ENCODE data around the gene HOXB9. TPM values are rescaled to one million over a fixed set of nuclear protein-coding genes. Genes with fewer than 3 reads are reported as not detected.
A peak's percentile ranks its signal among the peaks of the same experiment; 100 is the strongest.

Gene HOXB9
- total RNA-seq, 2 donors from 2014 or later = 0.09 to 0.68 TPM

DNA sequence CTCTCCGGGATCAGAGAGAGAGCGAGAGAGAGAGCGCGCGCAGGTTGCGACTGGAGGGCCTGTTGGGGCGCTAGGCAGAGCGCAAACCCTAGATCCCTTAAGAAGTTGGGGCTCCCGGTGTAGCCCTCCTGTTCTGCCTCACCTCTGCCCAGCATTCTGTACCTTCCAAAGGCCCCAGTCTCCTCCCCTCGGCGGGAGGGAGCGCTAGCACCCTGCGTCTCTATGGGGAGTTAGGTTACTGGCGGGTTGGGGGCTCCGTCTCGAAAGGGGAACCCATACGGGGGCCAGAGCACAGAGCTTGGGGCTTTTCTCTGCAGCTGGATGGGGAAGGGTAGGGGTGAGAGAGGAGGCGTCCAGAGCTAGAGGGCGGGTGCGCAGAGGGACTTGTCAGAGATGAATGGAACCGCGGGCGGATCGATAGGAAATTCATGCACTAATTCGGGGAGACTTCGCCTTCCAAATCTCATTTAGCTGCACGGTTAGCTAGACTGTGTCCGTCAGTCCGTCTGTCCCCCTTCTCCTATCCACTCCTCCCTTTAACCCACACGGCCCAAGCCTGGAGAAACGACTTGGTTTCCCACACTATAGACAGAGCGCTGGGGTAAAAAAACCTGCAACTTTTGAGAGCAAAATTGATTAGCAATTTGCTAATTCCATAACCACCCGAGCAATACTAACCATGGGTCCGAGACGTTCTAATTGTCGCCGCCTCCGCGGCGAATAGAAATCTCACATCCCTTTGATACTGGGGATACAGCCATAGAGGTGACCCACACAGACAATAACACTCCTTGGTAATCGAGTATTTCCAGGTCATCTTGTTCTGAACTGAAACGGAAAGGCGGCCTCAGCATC is 47.3 kb downstream of the HOXB9 start:
- Histone ChIP-seq H3K27me3 (replicated peaks; ENCODE audit: insufficient read depth) (peaks cover 73% of the 10 kb centered on the region), H3K27ac (no peak overlapping the region), H3K9me3 (no peaks in the 10 kb centered on the region), H3K4me3 (peak overlapping the region; percentile 14 to 27), H3K4me1 (replicated peaks) (no peaks in the 10 kb centered on the region), H3K36me3 (no peaks in the 10 kb centered on the region)
- DNase-seq (ENCODE audit: low spot score) = no peak
- no peak for TF ChIP-seq CTCF (IDR thresholded peaks at IDR 0.05)
- TF ChIP-seq POLR2A (IDR thresholded peaks at IDR 0.05) = no peak
- no peak for TF ChIP-seq POLR2AphosphoS5 (IDR thresholded peaks at IDR 0.05)
- WGBS = 23% methylated on average over 43 of the region's 43 CpGs
- intact Hi-C loops (cut with DNase I) = no loop called here

DNA sequence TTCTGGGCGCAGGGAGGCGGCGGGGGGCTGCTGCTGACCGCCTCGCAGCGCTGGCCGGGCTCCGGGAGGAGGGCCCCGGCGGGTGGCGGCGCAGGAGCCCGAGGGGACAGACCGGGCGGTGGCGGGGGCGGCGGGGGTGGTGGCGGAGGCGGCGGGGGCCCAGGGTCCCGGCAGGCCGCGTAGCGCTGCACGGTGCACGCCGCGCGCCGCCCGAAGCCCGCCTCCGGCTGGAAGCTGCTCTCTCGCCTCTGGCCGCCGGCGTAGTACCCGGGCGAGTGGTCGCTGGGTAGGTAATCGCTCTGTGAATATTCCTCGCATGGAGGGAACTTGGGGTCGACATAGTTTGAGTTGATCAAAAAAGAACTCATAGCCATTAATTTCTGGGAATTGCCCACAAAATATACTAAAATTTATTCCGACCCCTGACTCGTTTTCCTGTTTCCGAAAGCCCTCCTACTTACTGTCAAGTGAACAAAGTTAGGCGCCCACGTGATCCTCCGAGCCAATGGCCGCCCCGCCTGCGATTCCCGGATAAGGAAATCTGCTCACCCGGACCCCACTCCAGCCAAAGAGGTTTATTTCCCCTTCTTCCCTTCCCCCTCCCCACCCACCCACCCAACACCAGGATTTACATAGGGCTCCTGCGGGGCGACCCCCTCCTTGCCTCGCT is 48.1 kb downstream of the HOXB9 start, which contains the start of gene HOXB4:
HOXB4 (minus strand) TSS at position 405 of the 670 bp plus-strand sequence; CDS start at position 374, 31 bp downstream.
- no peaks in the 10 kb centered on the region for H3K36me3 ChIP-seq
- H3K9me3 ChIP-seq = no peaks in the 10 kb centered on the region
- no peak for TF ChIP-seq POLR2A (IDR thresholded peaks at IDR 0.05)
- no peak for TF ChIP-seq CTCF (IDR thresholded peaks at IDR 0.05)
- no peak for TF ChIP-seq POLR2AphosphoS5 (IDR thresholded peaks at IDR 0.05)
- H3K4me1 ChIP-seq (replicated peaks) = no peaks in the 10 kb centered on the region
- H3K27me3 ChIP-seq (replicated peaks; ENCODE audit: insufficient read depth) = peaks cover 73% of the 10 kb centered on the region
- DNase-seq (ENCODE audit: low spot score) = no peak
- H3K4me3 ChIP-seq = peak within 1 kb of the TSS; percentile 14 to 27
- no peak within 1 kb of the TSS for H3K27ac ChIP-seq
- 2% methylated on average over 37 of the region's 58 CpGs for WGBS
- intact Hi-C loops (cut with DNase I) = no loop called here

DNA sequence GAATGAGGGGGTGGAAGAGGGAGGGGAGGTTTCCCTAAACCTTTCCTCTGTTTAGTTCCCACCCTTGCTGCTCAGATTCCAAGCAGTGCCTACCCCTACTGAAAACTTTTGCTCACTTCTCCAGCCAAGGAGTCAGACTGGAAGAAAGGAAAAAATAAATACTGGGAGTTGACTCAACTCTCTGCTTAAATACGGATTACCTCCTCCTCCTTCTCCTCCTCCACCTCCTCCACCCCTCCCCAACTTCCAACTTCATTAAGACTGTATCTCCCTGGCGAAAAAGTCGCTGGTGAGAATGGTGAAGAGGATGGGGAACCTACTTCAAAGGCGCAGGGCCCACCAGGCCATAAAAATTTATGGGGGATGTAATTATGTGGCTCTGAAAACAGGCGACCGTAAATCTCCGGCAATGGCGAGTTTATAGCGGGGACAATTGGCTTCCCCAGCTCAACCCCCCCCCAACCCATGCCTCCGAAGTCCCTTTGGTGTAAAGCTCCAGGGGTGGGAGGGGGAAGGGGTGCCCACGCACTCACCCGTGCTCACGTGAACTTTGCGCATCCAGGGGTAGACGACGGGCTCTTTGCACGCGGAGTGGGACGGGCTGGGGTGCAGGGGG is 48.7 kb downstream of the HOXB9 start:
- H3K4me3 ChIP-seq = peak overlapping the region; percentile 14 to 27
- H3K4me1 ChIP-seq (replicated peaks) = no peaks in the 10 kb centered on the region
- no peak for DNase-seq (ENCODE audit: low spot score)
- intact Hi-C loops (cut with DNase I) = no loop called here
- 4% methylated on average over 18 of the region's 19 CpGs for WGBS
- TF ChIP-seq POLR2AphosphoS5 (IDR thresholded peaks at IDR 0.05) = no peak
- no peak for TF ChIP-seq POLR2A (IDR thresholded peaks at IDR 0.05)
- TF ChIP-seq CTCF (IDR thresholded peaks at IDR 0.05) = no peak
- H3K27ac ChIP-seq = no peak overlapping the region
- no peaks in the 10 kb centered on the region for H3K36me3 ChIP-seq
- peaks cover 66% of the 10 kb centered on the region for H3K27me3 ChIP-seq (replicated peaks; ENCODE audit: insufficient read depth)
- H3K9me3 ChIP-seq = no peaks in the 10 kb centered on the region

- H3K9me3 ChIP-seq = no peaks in the 10 kb centered on the region
- H3K36me3 ChIP-seq = no peaks in the 10 kb centered on the region
- WGBS = 7% methylated on average over 33 of the region's 43 CpGs
- TF ChIP-seq POLR2A (IDR thresholded peaks at IDR 0.05) (no peak), CTCF (IDR thresholded peaks at IDR 0.05) (no peak), POLR2AphosphoS5 (IDR thresholded peaks at IDR 0.05) (no peak)
- no peaks in the 10 kb centered on the region for H3K4me1 ChIP-seq (replicated peaks)
- no peak for DNase-seq (ENCODE audit: low spot score)
- intact Hi-C loops (cut with DNase I) = no loop called here
- H3K27ac ChIP-seq = no peak overlapping the region
- H3K4me3 ChIP-seq = no peak overlapping the region
- H3K27me3 ChIP-seq (replicated peaks; ENCODE audit: insufficient read depth) = peaks cover 59% of the 10 kb centered on the region
Measured at GRCh38 chr17:48576479-48577309, 49.5 kb downstream of the HOXB9 start.
